ENCODE data around the gene GOLGA6L24. TPM values are rescaled to one million over a fixed set of nuclear protein-coding genes. Genes with fewer than 3 reads are reported as not detected.
A peak's percentile ranks its signal among the peaks of the same experiment; 100 is the strongest.
"Not testable (repeated sequence)": the region's sequence is repeated elsewhere in the genome, so short reads cannot be mapped to it uniquely, and the experiment has no call there.

The GOLGA6L24 gene
- total RNA-seq, 1 experiment from 2014 or later, result not detected

- H3K4me1 ChIP-seq (ENCODE audit: insufficient read depth, low read length); CTCF ChIA-PET; DNase-seq; H3K9me3 ChIP-seq (ENCODE audit: low read length); ATAC-seq; H3K27me3 ChIP-seq (ENCODE audit: low read length); H3K27ac ChIP-seq (ENCODE audit: low read length); H4K20me1 ChIP-seq (ENCODE audit: low read length); H3F3A ChIP-seq (ENCODE audit: low read length, unreplicated experiment); H2AFZ ChIP-seq (ENCODE audit: low read length); intact Hi-C loops (cut with micrococcal nuclease); H3K36me3 ChIP-seq (ENCODE audit: low read depth, low read length); H3K9me2 ChIP-seq (replicated peaks; ENCODE audit: low read length); BruUV-seq (replicated peaks); POLR2A ChIA-PET (ENCODE audit: unreplicated experiment): not testable (repeated sequence)
- peak within 1 kb of the TSS; percentile 54 for H3K4me3 ChIP-seq (ENCODE audit: low read length)
- peak within 1 kb of the TSS; percentile 37; the same call in 1 of the 2 replicates for H3K9ac ChIP-seq (ENCODE audit: low read length)
- H3K79me2 ChIP-seq (ENCODE audit: low read length), result peaks cover 10% of the 10 kb centered on the region
- H3K4me2 ChIP-seq (ENCODE audit: low read length), result peak within 1 kb of the TSS; percentile 68
Measured at GRCh38 chr15:28322129-28322588, 35.7 kb downstream of the GOLGA6L24 start, which contains the start of gene HERC2. TSS of gene HERC2 (minus strand) at chr15:28322179. CDS start at chr15:28321433, 746 bp downstream.

- H2AFZ ChIP-seq (ENCODE audit: low read length); H3K4me1 ChIP-seq (ENCODE audit: insufficient read depth, low read length); H3K27me3 ChIP-seq (ENCODE audit: low read length); H4K20me1 ChIP-seq (ENCODE audit: low read length); DNase-seq; BruUV-seq (replicated peaks); ATAC-seq; H3K27ac ChIP-seq (ENCODE audit: low read length); intact Hi-C loops (cut with micrococcal nuclease); POLR2A ChIA-PET (ENCODE audit: unreplicated experiment); H3K9me2 ChIP-seq (replicated peaks; ENCODE audit: low read length); H3F3A ChIP-seq (ENCODE audit: low read length, unreplicated experiment); CTCF ChIA-PET; H3K9me3 ChIP-seq (ENCODE audit: low read length); H3K36me3 ChIP-seq (ENCODE audit: low read depth, low read length): not testable (repeated sequence)
- Histone ChIP-seq H3K4me2 (ENCODE audit: low read length) (peak overlapping the region; percentile 68; the same call in 1 of the 2 replicates), H3K79me2 (ENCODE audit: low read length) (peaks cover 11% of the 10 kb centered on the region), H3K4me3 (ENCODE audit: low read length) (peak overlapping the region; percentile 54), H3K9ac (ENCODE audit: low read length) (peak overlapping the region; percentile 37; the same call in 1 of the 2 replicates)
Measured at GRCh38 chr15:28321358-28322078, 36.4 kb downstream of the GOLGA6L24 start.

GRCh38 chr15:28319725-28320124 lies 38.2 kb downstream of the GOLGA6L24 start:
- H3K9ac ChIP-seq (ENCODE audit: low read length); H3K4me1 ChIP-seq (ENCODE audit: insufficient read depth, low read length); H3K4me3 ChIP-seq (ENCODE audit: low read length); CTCF ChIA-PET; H3F3A ChIP-seq (ENCODE audit: low read length, unreplicated experiment); H3K27me3 ChIP-seq (ENCODE audit: low read length); intact Hi-C loops (cut with micrococcal nuclease); H2AFZ ChIP-seq (ENCODE audit: low read length); BruUV-seq (replicated peaks); H3K9me2 ChIP-seq (replicated peaks; ENCODE audit: low read length); H3K4me2 ChIP-seq (ENCODE audit: low read length); ATAC-seq; DNase-seq; H4K20me1 ChIP-seq (ENCODE audit: low read length); H3K27ac ChIP-seq (ENCODE audit: low read length); H3K36me3 ChIP-seq (ENCODE audit: low read depth, low read length); POLR2A ChIA-PET (ENCODE audit: unreplicated experiment); H3K9me3 ChIP-seq (ENCODE audit: low read length): not testable (repeated sequence)
- peaks cover 15% of the 10 kb centered on the region for H3K79me2 ChIP-seq (ENCODE audit: low read length)

DNA sequence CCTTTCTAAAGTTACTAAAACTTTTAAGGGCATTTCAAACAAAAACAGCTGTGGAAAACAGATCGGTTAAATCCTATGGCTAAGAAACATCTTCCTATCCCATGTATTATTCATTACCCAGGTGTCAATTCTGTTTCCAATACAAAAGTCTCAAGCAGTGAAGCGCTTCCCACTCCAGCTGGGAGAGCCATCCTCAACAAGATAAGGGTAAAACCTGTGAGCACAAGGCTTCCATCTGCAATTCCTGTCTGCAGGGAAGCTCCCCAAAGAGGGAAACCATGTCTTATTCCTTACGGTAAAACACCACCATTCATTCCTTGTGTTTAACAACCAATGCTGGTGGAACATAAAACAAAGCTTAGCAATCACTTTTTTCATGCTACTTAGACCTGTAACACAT lies 39.1 kb downstream of the GOLGA6L24 start:
- H3K27me3 ChIP-seq (ENCODE audit: low read length); H2AFZ ChIP-seq (ENCODE audit: low read length); H3K27ac ChIP-seq (ENCODE audit: low read length); DNase-seq; intact Hi-C loops (cut with micrococcal nuclease); H3K9me2 ChIP-seq (replicated peaks; ENCODE audit: low read length); H3F3A ChIP-seq (ENCODE audit: low read length, unreplicated experiment); H3K36me3 ChIP-seq (ENCODE audit: low read depth, low read length); H4K20me1 ChIP-seq (ENCODE audit: low read length); POLR2A ChIA-PET (ENCODE audit: unreplicated experiment); CTCF ChIA-PET; H3K9ac ChIP-seq (ENCODE audit: low read length); H3K4me2 ChIP-seq (ENCODE audit: low read length); BruUV-seq (replicated peaks); H3K9me3 ChIP-seq (ENCODE audit: low read length); H3K4me1 ChIP-seq (ENCODE audit: insufficient read depth, low read length); H3K4me3 ChIP-seq (ENCODE audit: low read length); ATAC-seq: not testable (repeated sequence)
- H3K79me2 ChIP-seq (ENCODE audit: low read length), result peaks cover 15% of the 10 kb centered on the region

GRCh38 chr15:28318122-28318521 lies 39.8 kb downstream of the GOLGA6L24 start:
- H3K27ac ChIP-seq (ENCODE audit: low read length); DNase-seq; intact Hi-C loops (cut with micrococcal nuclease); H3K4me2 ChIP-seq (ENCODE audit: low read length); H3K27me3 ChIP-seq (ENCODE audit: low read length); H3F3A ChIP-seq (ENCODE audit: low read length, unreplicated experiment); BruUV-seq (replicated peaks); CTCF ChIA-PET; H3K9me2 ChIP-seq (replicated peaks; ENCODE audit: low read length); H4K20me1 ChIP-seq (ENCODE audit: low read length); H3K9me3 ChIP-seq (ENCODE audit: low read length); POLR2A ChIA-PET (ENCODE audit: unreplicated experiment); H3K9ac ChIP-seq (ENCODE audit: low read length); H3K4me3 ChIP-seq (ENCODE audit: low read length); ATAC-seq; H2AFZ ChIP-seq (ENCODE audit: low read length); H3K36me3 ChIP-seq (ENCODE audit: low read depth, low read length); H3K4me1 ChIP-seq (ENCODE audit: insufficient read depth, low read length): not testable (repeated sequence)
- peaks cover 15% of the 10 kb centered on the region for H3K79me2 ChIP-seq (ENCODE audit: low read length)

- BruUV-seq (replicated peaks); H3K9ac ChIP-seq (ENCODE audit: low read length); ATAC-seq; H4K20me1 ChIP-seq (ENCODE audit: low read length); H3K36me3 ChIP-seq (ENCODE audit: low read depth, low read length); H3K27ac ChIP-seq (ENCODE audit: low read length); H3K9me2 ChIP-seq (replicated peaks; ENCODE audit: low read length); H3K4me2 ChIP-seq (ENCODE audit: low read length); H2AFZ ChIP-seq (ENCODE audit: low read length); CTCF ChIA-PET; H3K4me3 ChIP-seq (ENCODE audit: low read length); POLR2A ChIA-PET (ENCODE audit: unreplicated experiment); H3K4me1 ChIP-seq (ENCODE audit: insufficient read depth, low read length); H3K27me3 ChIP-seq (ENCODE audit: low read length); DNase-seq; intact Hi-C loops (cut with micrococcal nuclease); H3K9me3 ChIP-seq (ENCODE audit: low read length); H3F3A ChIP-seq (ENCODE audit: low read length, unreplicated experiment): not testable (repeated sequence)
- H3K79me2 ChIP-seq (ENCODE audit: low read length), result peaks cover 15% of the 10 kb centered on the region
Measured at GRCh38 chr15:28316958-28317357, 40.9 kb downstream of the GOLGA6L24 start.

DNA sequence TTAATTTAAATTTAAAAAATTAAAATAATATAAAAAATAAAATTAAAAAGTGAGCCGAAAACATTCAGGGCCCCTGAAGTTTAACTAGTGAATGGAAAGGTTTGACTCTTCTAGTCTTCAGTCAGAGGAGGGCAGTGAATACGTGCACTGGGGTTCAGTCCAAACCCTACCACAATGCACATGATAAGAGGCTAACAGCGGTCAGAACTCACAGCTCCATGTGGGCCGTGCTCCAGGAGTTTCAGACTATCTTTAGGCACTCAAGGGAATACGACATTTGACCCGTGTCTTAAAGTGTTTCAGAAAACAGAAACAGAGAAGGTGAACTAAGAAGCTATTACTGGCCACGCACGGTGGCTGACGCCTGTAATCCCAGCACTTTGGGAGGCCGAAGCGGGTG lies 47.4 kb downstream of the GOLGA6L24 start:
- H4K20me1 ChIP-seq (ENCODE audit: low read length); H3F3A ChIP-seq (ENCODE audit: low read length, unreplicated experiment); H3K27ac ChIP-seq (ENCODE audit: low read length); H3K4me1 ChIP-seq (ENCODE audit: insufficient read depth, low read length); H3K27me3 ChIP-seq (ENCODE audit: low read length); CTCF ChIA-PET; H3K9me2 ChIP-seq (replicated peaks; ENCODE audit: low read length); DNase-seq; H3K79me2 ChIP-seq (ENCODE audit: low read length); H3K4me3 ChIP-seq (ENCODE audit: low read length); H3K36me3 ChIP-seq (ENCODE audit: low read depth, low read length); H3K9ac ChIP-seq (ENCODE audit: low read length); H3K4me2 ChIP-seq (ENCODE audit: low read length); H2AFZ ChIP-seq (ENCODE audit: low read length); intact Hi-C loops (cut with micrococcal nuclease); H3K9me3 ChIP-seq (ENCODE audit: low read length); BruUV-seq (replicated peaks); POLR2A ChIA-PET (ENCODE audit: unreplicated experiment); ATAC-seq: not testable (repeated sequence)
